Testis (tissue), 2 donors: ENCODE results near the gene ST6GALNAC6.

ENCODE experiments used
- POLR2A ChIP-seq: fragments of 450-650 bp; IDR thresholded peaks from one replicate; pipeline ENCODE4 v1.6.1; 2017; ENCODE audit warnings: antibody characterized with exemption, mild to moderate bottlenecking, moderate library complexity
- TF ChIP-seq, protein P1 (sequence below), 3 experiments: fragments of 450-650 bp in 2 of 3; fragments of 200-600 bp in 1 of 3; sonication (generic) in 1 of 3; IDR thresholded peaks; one replicate each; pipeline ENCODE4 v1.5.1; 2016 to 2019; ENCODE audit warnings: antibody characterized with exemption in 3 of 3, mild to moderate bottlenecking in 2 of 3, moderate library complexity in 1 of 3

DNA sequence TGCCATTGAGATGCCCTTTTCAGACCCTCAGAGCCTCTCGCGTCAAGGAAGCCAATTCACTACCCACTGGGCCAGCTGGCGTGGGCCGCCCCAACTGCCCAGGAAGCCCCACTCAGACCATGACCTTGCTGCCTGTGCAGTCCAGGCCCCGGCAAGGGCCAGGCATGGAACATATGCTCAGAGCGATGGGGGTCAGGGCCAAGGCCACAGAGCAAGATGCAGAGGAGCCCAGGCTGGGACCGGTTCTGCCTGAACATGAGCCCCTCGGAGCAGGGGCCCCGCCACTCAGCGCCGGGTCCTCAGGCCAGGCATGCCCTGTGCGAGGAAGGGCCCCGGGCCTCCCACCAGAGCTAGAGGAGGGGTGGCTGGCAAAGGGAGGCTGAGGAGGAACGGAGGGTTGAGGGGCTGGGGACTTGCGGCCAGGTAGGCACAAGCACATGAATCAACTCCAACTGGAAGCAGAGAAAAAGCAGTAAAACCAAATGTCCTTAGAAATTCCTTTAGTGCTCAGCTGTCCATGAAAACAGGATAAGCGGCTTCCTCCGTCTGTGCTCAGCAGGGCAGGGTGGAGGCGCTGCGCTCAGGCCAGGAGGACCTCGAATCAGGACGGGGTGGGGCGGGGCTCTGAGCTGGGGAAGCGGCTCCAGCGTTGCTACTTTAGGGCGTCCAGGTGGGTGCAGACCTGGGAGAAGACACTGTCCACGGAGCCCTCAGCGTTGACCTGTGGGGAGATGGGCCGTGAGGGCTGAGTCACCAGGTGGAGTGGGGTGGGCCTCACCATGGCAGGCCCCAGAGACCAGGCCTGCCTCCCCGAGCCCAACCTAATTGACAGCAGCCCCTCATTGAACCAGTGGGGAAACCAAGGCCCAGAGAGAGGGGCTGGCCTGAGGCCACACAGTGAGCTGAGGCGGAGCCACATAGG, 31.8 kb downstream of the ST6GALNAC6 start:
- TF ChIP-seq, protein P1, sequence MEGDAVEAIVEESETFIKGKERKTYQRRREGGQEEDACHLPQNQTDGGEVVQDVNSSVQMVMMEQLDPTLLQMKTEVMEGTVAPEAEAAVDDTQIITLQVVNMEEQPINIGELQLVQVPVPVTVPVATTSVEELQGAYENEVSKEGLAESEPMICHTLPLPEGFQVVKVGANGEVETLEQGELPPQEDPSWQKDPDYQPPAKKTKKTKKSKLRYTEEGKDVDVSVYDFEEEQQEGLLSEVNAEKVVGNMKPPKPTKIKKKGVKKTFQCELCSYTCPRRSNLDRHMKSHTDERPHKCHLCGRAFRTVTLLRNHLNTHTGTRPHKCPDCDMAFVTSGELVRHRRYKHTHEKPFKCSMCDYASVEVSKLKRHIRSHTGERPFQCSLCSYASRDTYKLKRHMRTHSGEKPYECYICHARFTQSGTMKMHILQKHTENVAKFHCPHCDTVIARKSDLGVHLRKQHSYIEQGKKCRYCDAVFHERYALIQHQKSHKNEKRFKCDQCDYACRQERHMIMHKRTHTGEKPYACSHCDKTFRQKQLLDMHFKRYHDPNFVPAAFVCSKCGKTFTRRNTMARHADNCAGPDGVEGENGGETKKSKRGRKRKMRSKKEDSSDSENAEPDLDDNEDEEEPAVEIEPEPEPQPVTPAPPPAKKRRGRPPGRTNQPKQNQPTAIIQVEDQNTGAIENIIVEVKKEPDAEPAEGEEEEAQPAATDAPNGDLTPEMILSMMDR (IDR thresholded peaks at IDR 0.05) = no peak
- TF ChIP-seq POLR2A = no peak
